ENCODE data around the gene SSC4D.
A peak's percentile ranks its signal among the peaks of the same experiment; 100 is the strongest.
"Not testable (repeated sequence)": the region's sequence is repeated elsewhere in the genome, so short reads cannot be mapped to it uniquely, and the experiment has no call there.

Gene SSC4D

GRCh38 chr7:76409537-76409936, at the start of gene SSC4D:
SSC4D (minus strand) TSS chr7:76409697; CDS start chr7:76404439, 5,258 bp downstream.
- DNase-seq: no peak

GRCh38 chr7:76458504-76458903, 49.0 kb upstream of the SSC4D start:
- DNase-seq: not testable (repeated sequence)

- not testable (repeated sequence) for DNase-seq
Measured at GRCh38 chr7:76457017-76457416, 47.5 kb upstream of the SSC4D start.

- DNase-seq: not testable (repeated sequence)
Measured at GRCh38 chr7:76445577-76446008, 36.1 kb upstream of the SSC4D start.

GRCh38 chr7:76443846-76444245, 34.3 kb upstream of the SSC4D start:
- not testable (repeated sequence) for DNase-seq

GRCh38 chr7:76442664-76443446, 33.4 kb upstream of the SSC4D start:
- DNase-seq: not testable (repeated sequence)

GRCh38 chr7:76441792-76442191, 32.3 kb upstream of the SSC4D start:
- not testable (repeated sequence) for DNase-seq

- not testable (repeated sequence) for DNase-seq
Measured at GRCh38 chr7:76440404-76440803, 30.9 kb upstream of the SSC4D start.

- DNase-seq: not testable (repeated sequence)
Measured at GRCh38 chr7:76439120-76439888, 29.8 kb upstream of the SSC4D start.

GRCh38 chr7:76437873-76438272, 28.4 kb upstream of the SSC4D start:
- peak; percentile 24 for DNase-seq

- DNase-seq: no peak
Measured at GRCh38 chr7:76430836-76431235, 21.3 kb upstream of the SSC4D start.

- DNase-seq: no peak
Measured at GRCh38 chr7:76430211-76430610, 20.7 kb upstream of the SSC4D start.

- DNase-seq: no peak
Measured at GRCh38 chr7:76428868-76429805, 19.6 kb upstream of the SSC4D start.

GRCh38 chr7:76428149-76428823, 18.8 kb upstream of the SSC4D start:
- no peak for DNase-seq

- DNase-seq: no peak
Measured at GRCh38 chr7:76427635-76428034, 18.1 kb upstream of the SSC4D start.

- no peak for DNase-seq
Measured at GRCh38 chr7:76426246-76426645, 16.7 kb upstream of the SSC4D start.

- not testable (repeated sequence) for DNase-seq
Measured at GRCh38 chr7:76425558-76425957, 16.1 kb upstream of the SSC4D start.

- no peak for DNase-seq
Measured at GRCh38 chr7:76425156-76425555, 15.7 kb upstream of the SSC4D start.

- DNase-seq: peak; percentile 29
Measured at GRCh38 chr7:76424413-76425111, 15.1 kb upstream of the SSC4D start, which contains the start of gene ZP3. ZP3 (plus strand) TSS chr7:76424950; CDS start chr7:76424965, 15 bp downstream.

GRCh38 chr7:76423666-76424412, 14.3 kb upstream of the SSC4D start:
- DNase-seq: no peak

GRCh38 chr7:76421097-76421496, 11.6 kb upstream of the SSC4D start:
- DNase-seq: not testable (repeated sequence)

Measured in NK-92 treated with Interleukin-12 subunit alpha and Interleukin-12 subunit beta, amount 100 ng/mL, for 24 hours (cell line).